ENCODE results near the gene ADO. TPM values are rescaled to one million over a fixed set of nuclear protein-coding genes. Genes with fewer than 3 reads are reported as not detected.

The ADO gene
- total RNA-seq = 26.3 TPM
- polyA plus RNA-seq = 16.4 TPM

DNA sequence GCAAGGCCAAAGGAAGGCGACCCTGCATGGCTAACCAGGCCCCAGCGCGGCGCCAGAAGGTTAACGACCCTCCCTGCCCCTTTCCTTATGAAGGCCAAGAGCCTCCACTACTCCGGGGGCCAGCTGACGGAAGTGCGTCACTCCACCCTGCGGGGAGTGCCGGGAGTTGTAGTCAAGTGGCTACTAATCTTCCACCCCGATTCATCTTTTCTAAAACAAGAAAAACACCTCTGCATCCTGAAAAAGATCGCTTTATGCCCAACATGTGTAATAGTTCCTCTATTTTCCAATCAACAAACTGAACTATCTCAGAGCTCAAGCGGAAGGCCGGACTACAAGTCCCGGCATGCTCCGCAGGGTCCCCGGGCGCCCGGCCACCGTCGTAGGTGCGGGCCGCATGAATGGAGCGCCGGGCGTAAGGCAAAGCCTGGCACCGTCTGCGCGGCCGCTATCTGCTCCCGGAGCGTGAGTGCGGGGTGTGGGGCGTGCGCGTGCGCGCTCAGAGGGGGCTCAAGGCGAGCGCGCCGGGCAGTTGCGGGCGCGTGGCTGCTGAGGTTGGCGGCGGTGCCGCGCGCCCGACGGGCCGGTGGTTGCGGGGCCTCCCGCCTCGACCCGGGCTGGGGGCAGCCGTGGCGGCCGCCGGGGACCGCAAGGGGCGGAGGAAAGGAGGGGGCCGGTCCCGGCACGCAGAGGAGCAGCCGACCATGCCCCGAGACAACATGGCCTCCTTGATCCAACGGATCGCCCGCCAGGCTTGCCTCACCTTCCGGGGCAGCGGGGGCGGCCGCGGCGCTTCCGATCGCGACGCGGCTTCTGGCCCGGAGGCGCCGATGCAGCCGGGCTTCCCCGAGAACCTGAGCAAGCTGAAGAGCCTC, at the start of gene ADO:
TSS of gene ADO (plus strand) at position 365 of the 875 bp plus-strand sequence. CDS start at position 705, 340 bp downstream.
- Histone ChIP-seq H3K4me1 (ENCODE audit: insufficient read depth) (no peaks in the 10 kb centered on the region), H3K4me3 (ENCODE audit: low read depth, low read length) (peak within 1 kb of the TSS; percentile 93), H3K27ac (ENCODE audit: low read depth) (peak within 1 kb of the TSS; percentile 99), H3K36me3 (ENCODE audit: insufficient read depth) (no peaks in the 10 kb centered on the region)
- peak; percentile 82 for DNase-seq (ENCODE audit: extremely low spot score)
- WGBS = under 1% methylated on average over 87 of the region's 87 CpGs

DNA sequence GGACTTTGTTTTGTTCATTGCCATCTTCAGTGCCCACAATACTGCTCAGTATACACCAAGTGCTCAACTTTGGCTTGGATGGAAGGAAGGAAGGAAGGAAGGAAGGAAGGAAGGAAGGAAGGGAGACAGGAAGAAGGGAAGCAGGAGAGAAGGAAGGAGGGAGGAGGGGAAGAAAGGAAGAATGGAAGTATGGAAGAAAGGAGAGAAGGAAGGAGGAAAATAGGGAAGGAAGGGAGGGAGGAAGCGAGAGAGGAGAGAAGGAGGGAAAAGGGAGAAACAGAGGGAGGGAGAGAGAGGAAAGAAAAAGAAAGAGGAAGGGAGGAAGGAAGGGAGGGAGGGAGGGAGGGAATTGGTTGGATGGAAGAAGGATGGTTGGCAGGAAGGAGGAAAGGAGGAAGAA, 49.6 kb upstream of the ADO start:
- H3K36me3 ChIP-seq (ENCODE audit: insufficient read depth) = no peaks in the 10 kb centered on the region
- no peak overlapping the region for H3K27ac ChIP-seq (ENCODE audit: low read depth)
- 98% methylated on average over 1 of the region's 1 CpG for whole genome bisulfite sequencing
- no peak overlapping the region for H3K4me3 ChIP-seq (ENCODE audit: low read depth, low read length)
- DNase-seq (ENCODE audit: extremely low spot score) = no peak
- no peaks in the 10 kb centered on the region for H3K4me1 ChIP-seq (ENCODE audit: insufficient read depth)

DNA sequence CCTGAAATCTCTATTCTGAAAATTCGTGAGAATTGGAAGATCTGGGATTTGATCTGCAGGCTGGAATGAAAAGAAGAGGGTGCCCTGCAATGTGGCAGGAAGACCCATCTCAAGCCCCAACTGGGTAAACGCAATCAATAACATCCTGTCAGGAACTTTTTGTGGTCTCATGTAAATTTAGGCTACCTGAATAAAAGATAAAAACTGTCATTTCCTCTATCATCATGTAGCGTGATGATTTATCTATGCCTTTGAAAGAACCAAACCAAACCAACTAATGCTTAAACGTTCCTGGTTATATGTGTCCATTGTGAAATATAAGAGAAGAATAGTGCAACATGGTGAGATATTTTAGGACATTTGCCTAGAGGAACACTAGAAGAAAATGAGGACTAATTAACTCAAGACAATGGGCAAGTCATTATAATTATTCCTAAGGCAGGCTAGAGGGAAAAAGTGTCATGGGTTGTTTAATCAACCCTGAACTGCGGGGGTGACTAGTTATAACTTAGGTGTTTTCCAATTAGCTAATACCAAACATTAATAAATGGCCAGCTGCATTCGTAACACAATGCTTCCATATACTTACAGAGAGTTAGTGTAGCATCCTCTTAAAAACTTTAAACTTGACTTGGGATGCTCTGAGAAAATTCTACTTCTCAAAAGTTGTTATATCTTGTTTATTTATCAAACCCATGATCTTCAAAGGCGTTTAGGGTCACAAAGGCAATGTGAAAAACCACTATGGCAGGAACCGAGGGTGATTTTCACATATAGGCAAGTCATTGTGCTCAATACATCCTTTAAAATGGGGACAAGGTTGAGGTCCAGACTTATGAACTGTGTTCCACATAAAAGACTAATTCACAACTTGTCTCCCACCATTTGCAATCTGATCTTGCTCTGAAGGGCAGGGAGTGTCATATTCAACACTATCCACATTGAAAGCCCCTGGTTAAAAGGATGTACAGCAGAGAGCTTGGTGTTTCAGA, 48.6 kb upstream of the ADO start:
- DNase-seq (ENCODE audit: extremely low spot score) = no peak
- WGBS = 77% methylated on average over 8 of the region's 8 CpGs
- no peak overlapping the region for H3K4me3 ChIP-seq (ENCODE audit: low read depth, low read length)
- H3K27ac ChIP-seq (ENCODE audit: low read depth) = no peak overlapping the region
- no peaks in the 10 kb centered on the region for H3K4me1 ChIP-seq (ENCODE audit: insufficient read depth)
- H3K36me3 ChIP-seq (ENCODE audit: insufficient read depth) = no peaks in the 10 kb centered on the region

DNA sequence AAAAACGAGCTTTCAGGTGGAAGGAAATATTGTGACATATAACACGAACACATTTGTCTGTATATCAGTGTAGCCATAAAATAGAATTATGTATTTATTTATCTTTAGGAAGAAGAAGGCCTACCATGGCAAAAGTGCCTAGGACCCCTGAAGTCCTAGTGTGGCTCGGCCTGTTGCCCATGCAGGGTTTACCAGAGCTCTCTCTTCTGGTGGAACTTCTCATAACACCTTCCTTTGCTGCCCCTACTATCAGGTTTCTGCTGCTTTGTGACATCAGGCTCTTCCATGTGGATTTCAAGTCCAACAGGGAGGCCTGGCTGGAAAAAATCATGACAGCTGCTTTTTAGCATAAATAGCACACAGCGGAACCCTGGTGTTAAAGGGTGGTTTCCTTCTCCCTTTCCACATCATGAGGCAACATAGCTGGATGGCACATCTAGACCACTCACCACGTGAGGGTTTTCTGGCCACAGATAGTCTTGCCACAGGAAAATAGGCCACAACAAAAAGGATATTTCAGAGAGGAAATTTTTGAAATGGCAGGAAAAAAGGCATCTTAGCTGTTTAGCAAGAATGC, 44.8 kb upstream of the ADO start:
- Histone ChIP-seq H3K27ac (ENCODE audit: low read depth) (no peak overlapping the region), H3K36me3 (ENCODE audit: insufficient read depth) (no peaks in the 10 kb centered on the region), H3K4me3 (ENCODE audit: low read depth, low read length) (no peak overlapping the region), H3K4me1 (ENCODE audit: insufficient read depth) (no peaks in the 10 kb centered on the region)
- DNase-seq (ENCODE audit: extremely low spot score) = no peak
- WGBS = 85% methylated on average over 5 of the region's 5 CpGs

DNA sequence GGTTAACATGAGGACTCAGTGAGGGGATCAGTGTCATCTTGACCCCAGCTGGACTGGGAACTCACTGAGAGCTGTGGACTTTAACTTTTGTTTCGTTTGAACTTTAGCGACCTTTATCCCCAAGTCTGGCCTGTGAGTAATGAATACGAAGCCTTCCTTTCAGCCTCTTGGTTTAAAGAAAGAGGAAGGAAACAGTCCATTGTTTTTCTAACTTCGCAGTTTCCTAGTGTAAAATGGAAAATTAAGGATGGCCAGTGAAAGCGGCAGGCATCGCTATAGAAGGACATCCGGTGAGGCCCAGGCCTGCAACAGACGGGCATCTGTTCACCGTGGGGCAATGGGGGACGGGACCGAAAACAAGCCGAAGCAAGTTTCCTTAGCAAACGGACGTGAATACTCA, 44.1 kb upstream of the ADO start:
- H3K4me1 ChIP-seq (ENCODE audit: insufficient read depth) = no peaks in the 10 kb centered on the region
- 74% methylated on average over 14 of the region's 14 CpGs for WGBS
- no peaks in the 10 kb centered on the region for H3K36me3 ChIP-seq (ENCODE audit: insufficient read depth)
- H3K4me3 ChIP-seq (ENCODE audit: low read depth, low read length) = no peak overlapping the region
- no peak overlapping the region for H3K27ac ChIP-seq (ENCODE audit: low read depth)
- DNase-seq (ENCODE audit: extremely low spot score) = no peak

DNA sequence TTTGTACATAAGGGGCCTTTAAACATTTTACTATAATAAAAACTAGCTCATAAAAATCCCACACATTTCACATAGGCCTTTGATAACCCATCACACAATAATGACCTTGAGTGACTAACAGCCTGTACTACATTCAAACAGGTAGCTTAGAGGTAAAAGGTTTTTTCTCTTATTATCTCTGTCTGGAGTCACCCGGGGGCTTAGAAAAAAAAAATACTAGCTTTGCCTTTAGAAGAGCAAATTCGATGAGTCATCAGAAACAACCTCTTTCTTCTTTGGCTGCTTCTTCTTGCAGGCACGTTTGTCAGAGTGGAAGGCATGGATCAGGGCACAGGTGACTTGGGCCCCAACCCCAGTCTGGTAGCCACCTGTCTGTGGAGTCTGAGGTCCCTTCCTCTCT, 43.4 kb upstream of the ADO start:
- no peak for DNase-seq (ENCODE audit: extremely low spot score)
- Histone ChIP-seq H3K36me3 (ENCODE audit: insufficient read depth) (no peaks in the 10 kb centered on the region), H3K4me3 (ENCODE audit: low read depth, low read length) (no peak overlapping the region), H3K4me1 (ENCODE audit: insufficient read depth) (no peaks in the 10 kb centered on the region), H3K27ac (ENCODE audit: low read depth) (no peak overlapping the region)
- 55% methylated on average over 3 of the region's 3 CpGs for WGBS

DNA sequence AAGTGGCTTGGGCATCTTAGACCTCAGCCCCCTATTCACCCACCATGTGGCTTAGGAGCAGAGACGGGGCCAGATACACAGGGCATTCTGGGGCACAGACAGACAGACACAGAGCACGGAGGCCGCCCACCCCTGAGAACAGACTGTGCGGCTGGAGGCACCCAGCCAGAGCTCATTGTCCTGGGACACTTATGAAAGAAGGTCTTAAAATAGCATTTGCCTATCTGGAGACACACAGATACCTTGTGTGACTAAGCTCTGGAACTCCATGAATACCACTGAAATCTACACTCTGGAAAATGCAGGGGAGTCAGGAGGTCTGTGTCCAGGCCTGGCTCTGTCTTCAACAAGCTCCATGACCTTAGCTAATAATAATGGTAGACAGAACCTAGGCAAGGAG, 41.4 kb upstream of the ADO start:
- no peak for DNase-seq (ENCODE audit: extremely low spot score)
- no peaks in the 10 kb centered on the region for H3K36me3 ChIP-seq (ENCODE audit: insufficient read depth)
- WGBS = 94% methylated on average over 4 of the region's 4 CpGs
- no peak overlapping the region for H3K27ac ChIP-seq (ENCODE audit: low read depth)
- H3K4me1 ChIP-seq (ENCODE audit: insufficient read depth) = no peaks in the 10 kb centered on the region
- H3K4me3 ChIP-seq (ENCODE audit: low read depth, low read length) = no peak overlapping the region

DNA sequence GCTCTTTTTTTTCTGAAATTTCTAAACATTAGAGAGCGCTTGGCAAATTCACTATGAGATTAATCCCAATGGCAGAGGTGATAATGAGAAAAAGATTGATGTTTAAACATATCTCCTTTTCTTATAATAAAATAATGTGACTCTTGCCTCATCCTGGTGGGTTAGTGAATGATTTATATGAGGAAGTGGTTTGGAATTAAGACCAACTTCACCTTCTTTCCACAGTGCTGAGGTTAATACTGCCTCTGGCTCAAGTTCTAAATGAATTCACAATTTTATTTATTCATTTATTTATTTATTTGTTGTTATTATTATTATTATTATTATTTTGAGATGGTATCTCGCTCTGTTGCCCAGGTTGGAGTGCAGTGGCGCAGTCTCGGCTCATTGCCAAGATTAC, 40.5 kb upstream of the ADO start:
- DNase-seq (ENCODE audit: extremely low spot score) = no peak
- H3K27ac ChIP-seq (ENCODE audit: low read depth) = no peak overlapping the region
- H3K36me3 ChIP-seq (ENCODE audit: insufficient read depth) = no peaks in the 10 kb centered on the region
- H3K4me3 ChIP-seq (ENCODE audit: low read depth, low read length) = no peak overlapping the region
- no peaks in the 10 kb centered on the region for H3K4me1 ChIP-seq (ENCODE audit: insufficient read depth)
- WGBS = 99% methylated on average over 4 of the region's 4 CpGs

DNA sequence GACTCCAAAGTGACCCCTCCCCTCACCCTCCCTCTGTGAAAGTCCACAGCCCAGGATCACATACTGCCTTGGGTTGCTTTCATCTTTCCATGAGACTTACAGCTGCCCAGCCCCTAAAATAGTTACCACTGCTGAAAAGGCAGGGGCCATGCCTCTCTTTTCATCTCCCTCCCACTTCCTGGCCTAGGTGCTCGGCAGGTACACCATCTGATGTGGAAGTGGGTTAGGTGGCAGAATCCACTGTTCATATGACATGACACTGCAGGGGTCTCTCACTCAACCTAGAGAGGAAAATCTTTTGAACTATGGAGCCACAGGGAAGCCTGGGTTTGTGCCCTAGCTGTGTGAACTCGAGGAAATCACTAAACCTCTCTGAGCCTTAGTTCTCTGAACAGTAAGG, 38.8 kb upstream of the ADO start:
- no peak for DNase-seq (ENCODE audit: extremely low spot score)
- 85% methylated on average over 2 of the region's 2 CpGs for WGBS
- Histone ChIP-seq H3K4me1 (ENCODE audit: insufficient read depth) (no peaks in the 10 kb centered on the region), H3K4me3 (ENCODE audit: low read depth, low read length) (no peak overlapping the region), H3K36me3 (ENCODE audit: insufficient read depth) (no peaks in the 10 kb centered on the region), H3K27ac (ENCODE audit: low read depth) (no peak overlapping the region)

DNA sequence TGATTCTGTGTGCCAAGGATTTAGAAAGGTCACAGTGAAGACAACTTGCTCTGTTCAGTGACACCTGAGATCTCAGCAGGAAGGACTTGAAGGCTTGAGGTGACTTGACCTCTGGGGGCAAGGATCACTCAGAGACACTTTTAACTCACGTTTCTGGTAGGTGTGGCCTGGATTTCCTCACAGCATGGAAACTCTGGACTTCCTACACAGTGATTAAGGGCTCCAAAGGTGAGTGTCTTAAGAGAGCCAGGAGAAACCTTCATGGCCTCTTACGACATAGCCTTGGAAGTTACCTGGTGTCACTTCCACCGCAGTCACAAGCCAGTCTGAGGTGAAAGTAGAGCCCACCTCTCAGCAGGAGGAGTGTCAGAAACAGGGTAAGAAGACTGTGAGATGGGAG, 38.1 kb upstream of the ADO start:
- no peak for DNase-seq (ENCODE audit: extremely low spot score)
- no peak overlapping the region for H3K4me3 ChIP-seq (ENCODE audit: low read depth, low read length)
- WGBS = 64% methylated on average over 3 of the region's 3 CpGs
- H3K4me1 ChIP-seq (ENCODE audit: insufficient read depth) = no peaks in the 10 kb centered on the region
- H3K36me3 ChIP-seq (ENCODE audit: insufficient read depth) = no peaks in the 10 kb centered on the region
- no peak overlapping the region for H3K27ac ChIP-seq (ENCODE audit: low read depth)

DNA sequence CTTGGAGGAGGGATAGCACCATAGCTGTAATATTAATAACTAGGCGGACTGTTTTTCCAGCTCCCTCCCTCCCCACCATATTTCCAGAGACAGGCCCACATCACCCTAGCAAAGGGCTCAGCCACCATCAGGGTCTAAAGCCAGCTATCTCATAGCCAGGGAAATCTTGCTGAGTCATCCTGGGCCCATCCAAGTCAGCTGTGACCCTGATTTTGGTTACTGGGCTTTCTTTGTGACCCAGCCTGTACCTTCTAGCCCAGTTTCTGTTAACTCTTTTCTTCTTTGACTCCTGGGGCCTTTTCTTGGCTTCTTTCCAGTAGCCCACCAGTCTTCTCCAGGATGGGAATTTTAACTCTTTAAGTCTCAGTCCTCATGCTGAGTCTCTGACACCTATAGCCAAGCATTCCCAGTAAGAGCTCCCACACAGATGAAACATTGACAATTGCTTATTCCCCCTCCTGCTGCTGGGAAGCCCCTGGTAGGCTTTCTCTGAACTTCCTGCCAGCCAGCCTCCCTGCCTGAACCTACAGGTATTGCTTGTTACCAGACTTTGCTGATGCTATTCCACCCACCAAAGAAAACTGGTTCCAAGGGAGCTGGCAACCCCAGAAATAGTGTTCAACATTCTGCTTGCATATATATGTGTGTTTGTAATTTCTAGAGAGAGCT, 34.8 kb upstream of the ADO start:
- 93% methylated on average over 1 of the region's 1 CpG for WGBS
- no peaks in the 10 kb centered on the region for H3K36me3 ChIP-seq (ENCODE audit: insufficient read depth)
- no peak for DNase-seq (ENCODE audit: extremely low spot score)
- no peaks in the 10 kb centered on the region for H3K4me1 ChIP-seq (ENCODE audit: insufficient read depth)
- H3K4me3 ChIP-seq (ENCODE audit: low read depth, low read length) = no peak overlapping the region
- H3K27ac ChIP-seq (ENCODE audit: low read depth) = no peak overlapping the region

DNA sequence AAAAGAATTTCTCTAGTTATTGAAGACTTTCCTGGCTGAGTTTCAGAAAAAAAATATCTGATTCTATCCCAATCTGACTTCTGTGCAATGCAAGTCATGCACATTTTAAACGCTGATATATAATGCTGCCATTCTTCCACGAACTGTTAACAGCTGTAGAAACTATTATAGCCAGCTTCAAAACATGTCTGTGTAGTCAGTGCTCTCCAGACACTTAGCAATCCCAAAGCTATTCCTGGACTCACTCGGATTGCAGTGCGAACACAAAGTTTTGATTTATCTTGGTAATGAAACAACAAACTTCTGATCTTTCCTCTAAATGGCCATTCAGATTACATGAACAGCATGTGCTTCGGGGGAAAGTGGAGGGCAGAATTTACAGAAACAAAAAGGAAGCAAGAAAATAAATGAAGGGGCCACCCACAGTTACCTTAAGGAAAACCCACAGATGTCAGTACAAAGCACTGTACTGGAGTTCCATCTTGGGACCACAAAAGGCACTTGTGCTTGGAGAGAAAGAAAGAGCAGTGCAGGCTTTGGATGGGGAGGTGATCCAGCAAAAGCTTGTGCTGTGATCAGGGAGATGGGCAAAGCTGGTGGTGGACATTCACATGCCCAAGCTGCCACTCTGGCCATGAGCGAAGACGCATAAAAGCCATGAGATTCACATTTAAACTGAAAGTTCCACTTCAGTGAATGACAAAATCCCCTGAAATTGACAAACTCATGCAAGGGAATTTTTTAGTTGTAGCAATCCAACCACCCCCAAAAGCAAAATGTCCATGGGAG, 32.1 kb upstream of the ADO start:
- no peak overlapping the region for H3K27ac ChIP-seq (ENCODE audit: low read depth)
- no peaks in the 10 kb centered on the region for H3K36me3 ChIP-seq (ENCODE audit: insufficient read depth)
- no peaks in the 10 kb centered on the region for H3K4me1 ChIP-seq (ENCODE audit: insufficient read depth)
- WGBS = 37% methylated on average over 7 of the region's 7 CpGs
- no peak for DNase-seq (ENCODE audit: extremely low spot score)
- H3K4me3 ChIP-seq (ENCODE audit: low read depth, low read length) = no peak overlapping the region

Measured in urinary bladder (tissue), 4 donors.